ENCODE measurements around the gene NEK6.

The NEK6 gene

DNA sequence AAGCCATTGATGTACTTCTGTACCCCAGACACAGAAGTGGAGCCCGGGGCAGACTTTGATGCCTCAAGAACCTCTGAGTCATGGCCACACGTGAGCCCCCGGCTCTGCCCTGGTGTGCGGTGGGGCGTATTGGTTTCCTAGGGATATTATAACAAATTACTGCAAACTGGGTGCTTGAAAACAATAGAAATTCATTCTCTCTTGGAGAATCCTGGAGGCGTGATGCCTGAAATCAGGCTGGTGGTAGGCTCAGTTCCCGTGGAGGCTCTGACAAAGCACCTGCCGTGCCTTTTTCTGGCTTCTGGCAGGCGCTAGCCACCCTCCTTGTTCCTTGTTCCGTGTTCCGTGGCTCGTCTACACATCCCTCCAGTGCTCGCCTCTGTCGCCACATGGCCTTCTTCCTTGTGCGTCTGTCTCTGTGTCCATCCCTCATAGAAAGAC lies 24.2 kb downstream of the NEK6 start:
- no peaks in the 10 kb centered on the region for H3K4me1 ChIP-seq (ENCODE audit: control insufficient read depth, insufficient read depth, low read length)
- no peak overlapping the region for H3K27ac ChIP-seq (ENCODE audit: low read depth, low read length)
- H3K4me3 ChIP-seq (ENCODE audit: low read depth, low read length) = no peak overlapping the region

DNA sequence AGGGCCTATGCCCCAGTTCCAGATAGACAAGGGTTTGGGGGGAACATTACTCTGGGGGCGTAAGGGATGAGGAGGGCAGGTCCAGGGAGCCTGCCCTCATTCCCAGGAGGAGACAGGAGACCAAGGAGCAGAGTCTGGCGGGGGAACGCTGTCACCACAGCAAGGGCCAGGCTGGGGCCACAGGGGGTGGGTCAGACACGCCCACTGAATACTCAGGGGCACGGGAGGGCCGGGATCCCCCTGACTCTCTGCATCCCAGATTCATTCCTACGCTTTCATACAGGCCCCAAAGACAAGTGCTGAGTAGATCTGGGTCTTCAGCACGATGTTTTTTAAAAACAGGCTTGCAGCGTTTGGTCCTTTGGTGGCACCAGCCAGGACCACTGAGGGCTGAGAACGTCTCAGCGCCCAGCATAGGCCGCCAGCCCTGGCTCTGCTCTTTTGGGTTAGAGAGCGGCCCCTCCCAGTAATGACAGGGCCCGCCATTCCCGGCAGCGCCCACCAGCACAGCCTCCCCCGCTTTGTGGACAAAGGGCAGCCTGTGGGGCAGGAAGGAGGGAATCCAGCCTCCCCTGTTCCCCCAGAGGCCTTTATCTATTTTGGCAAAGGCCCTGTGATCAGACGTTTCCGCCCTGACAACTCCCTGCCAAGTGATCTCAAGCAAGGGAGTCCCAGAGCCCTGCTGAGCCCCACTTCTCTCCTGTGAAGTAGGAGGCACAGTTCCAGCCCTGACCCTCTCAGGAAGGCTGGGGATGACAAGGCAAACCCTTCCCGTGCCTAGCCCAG lies 24.9 kb downstream of the NEK6 start:
- Histone ChIP-seq H3K9me3 (ENCODE audit: control insufficient read depth, insufficient read depth, low read length) (no peaks in the 10 kb centered on the region), H3K27ac (ENCODE audit: low read depth, low read length) (no peak overlapping the region), H3K27me3 (ENCODE audit: control insufficient read depth, insufficient read depth, low read length) (no peaks in the 10 kb centered on the region), H3K4me1 (ENCODE audit: control insufficient read depth, insufficient read depth, low read length) (no peaks in the 10 kb centered on the region), H3K4me3 (ENCODE audit: low read depth, low read length) (no peak overlapping the region), H3K9ac (ENCODE audit: low read depth, low read length) (no peak overlapping the region), H3K36me3 (ENCODE audit: control insufficient read depth, insufficient read depth, low read length) (no peaks in the 10 kb centered on the region)

More for the DNA sequence above, 24.2 kb downstream of the NEK6 start:
- H3K9me3 ChIP-seq (ENCODE audit: control insufficient read depth, insufficient read depth, low read length) = no peaks in the 10 kb centered on the region
- no peak overlapping the region for H3K9ac ChIP-seq (ENCODE audit: low read depth, low read length)
- no peaks in the 10 kb centered on the region for H3K27me3 ChIP-seq (ENCODE audit: control insufficient read depth, insufficient read depth, low read length)
- H3K36me3 ChIP-seq (ENCODE audit: control insufficient read depth, insufficient read depth, low read length) = no peaks in the 10 kb centered on the region

DNA sequence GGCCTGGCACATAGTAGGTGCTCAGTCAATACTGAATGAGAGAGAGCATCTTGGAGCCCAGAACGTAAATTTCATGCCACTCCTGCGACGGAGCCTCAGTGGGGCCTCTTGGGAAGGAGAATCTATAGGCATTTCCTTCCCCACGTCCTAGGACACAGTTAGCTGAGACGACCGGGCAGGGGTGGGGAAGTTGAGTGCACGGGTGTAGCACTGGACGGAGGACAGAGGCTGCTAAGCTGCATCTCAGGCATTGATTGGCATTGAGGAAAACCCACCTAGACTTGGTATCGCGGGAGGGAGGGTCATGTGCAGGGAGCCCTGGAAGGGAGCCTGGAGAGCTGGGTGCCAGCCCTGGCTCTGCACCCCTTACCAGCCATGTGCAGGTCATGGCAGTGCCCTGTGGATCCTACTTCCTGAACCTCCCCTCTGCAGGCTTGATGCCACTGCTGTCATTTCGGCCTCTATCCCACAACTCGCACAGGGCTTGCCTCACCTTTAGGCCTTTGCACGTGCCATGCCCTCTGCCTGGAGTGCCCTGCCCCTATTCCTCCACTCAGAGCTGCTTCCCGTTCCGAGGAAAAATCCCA lies 25.6 kb downstream of the NEK6 start:
- no peaks in the 10 kb centered on the region for H3K27me3 ChIP-seq (ENCODE audit: control insufficient read depth, insufficient read depth, low read length)
- H3K36me3 ChIP-seq (ENCODE audit: control insufficient read depth, insufficient read depth, low read length) = no peaks in the 10 kb centered on the region
- no peak overlapping the region for H3K4me3 ChIP-seq (ENCODE audit: low read depth, low read length)
- H3K27ac ChIP-seq (ENCODE audit: low read depth, low read length) = no peak overlapping the region
- H3K9me3 ChIP-seq (ENCODE audit: control insufficient read depth, insufficient read depth, low read length) = no peaks in the 10 kb centered on the region
- no peak overlapping the region for H3K9ac ChIP-seq (ENCODE audit: low read depth, low read length)
- H3K4me1 ChIP-seq (ENCODE audit: control insufficient read depth, insufficient read depth, low read length) = no peaks in the 10 kb centered on the region

DNA sequence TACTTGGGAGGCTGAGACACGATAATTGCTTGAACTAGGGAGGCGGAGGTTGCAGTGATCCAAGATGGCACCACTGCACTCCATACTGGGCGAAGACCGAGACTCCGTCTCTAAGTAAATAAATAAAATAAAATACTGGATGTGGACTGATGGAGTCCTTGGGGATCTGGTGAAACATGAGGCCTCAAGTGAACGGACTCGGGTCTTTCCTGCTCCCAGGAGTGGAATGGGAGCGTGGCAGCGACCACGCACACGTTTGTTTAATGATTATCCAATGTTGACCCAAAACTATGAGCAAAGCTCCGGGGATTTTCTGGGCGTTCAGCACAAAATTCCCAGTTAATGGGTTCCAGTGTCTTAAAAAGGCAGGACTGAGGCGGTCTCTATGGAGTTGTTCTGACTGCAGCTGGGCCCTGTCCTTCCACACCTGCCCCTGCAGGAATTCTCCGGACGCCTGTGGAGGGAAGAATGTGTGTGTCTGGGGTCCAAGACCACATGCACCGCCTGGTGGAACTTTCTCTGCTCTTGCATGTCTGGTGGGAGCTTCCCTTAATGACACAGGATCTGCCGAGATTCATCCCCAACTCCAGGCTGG lies 26.6 kb downstream of the NEK6 start:
- Histone ChIP-seq H3K4me1 (ENCODE audit: control insufficient read depth, insufficient read depth, low read length) (no peaks in the 10 kb centered on the region), H3K27ac (ENCODE audit: low read depth, low read length) (no peak overlapping the region), H3K9ac (ENCODE audit: low read depth, low read length) (no peak overlapping the region), H3K9me3 (ENCODE audit: control insufficient read depth, insufficient read depth, low read length) (no peaks in the 10 kb centered on the region), H3K27me3 (ENCODE audit: control insufficient read depth, insufficient read depth, low read length) (no peaks in the 10 kb centered on the region), H3K36me3 (ENCODE audit: control insufficient read depth, insufficient read depth, low read length) (no peaks in the 10 kb centered on the region), H3K4me3 (ENCODE audit: low read depth, low read length) (no peak overlapping the region)

DNA sequence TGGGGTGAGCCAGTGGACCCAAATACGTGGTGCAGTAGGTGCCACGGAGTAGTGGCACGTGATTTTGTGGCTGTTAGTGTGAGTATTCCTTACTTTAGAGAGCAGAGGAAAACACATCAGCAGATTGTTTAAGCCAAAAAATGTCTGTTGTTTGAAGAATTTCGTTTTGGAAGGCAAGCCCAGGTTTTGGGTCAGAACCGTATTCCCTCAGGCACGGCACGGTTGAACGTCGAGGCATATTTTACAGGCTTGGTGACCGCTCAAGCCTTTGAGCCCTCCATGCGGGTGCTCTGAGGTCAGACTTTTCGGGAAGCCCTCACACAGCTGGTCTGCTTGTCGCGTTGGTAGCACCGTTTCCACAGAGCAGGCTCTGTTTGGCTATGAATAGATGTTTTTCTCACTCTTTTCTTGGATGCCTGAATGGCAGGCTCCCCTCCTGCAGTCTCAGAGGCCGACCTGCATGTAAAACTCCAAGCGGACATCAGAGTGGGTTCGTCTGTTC lies 27.2 kb downstream of the NEK6 start:
- no peaks in the 10 kb centered on the region for H3K4me1 ChIP-seq (ENCODE audit: control insufficient read depth, insufficient read depth, low read length)
- no peak overlapping the region for H3K4me3 ChIP-seq (ENCODE audit: low read depth, low read length)
- no peaks in the 10 kb centered on the region for H3K9me3 ChIP-seq (ENCODE audit: control insufficient read depth, insufficient read depth, low read length)
- no peaks in the 10 kb centered on the region for H3K27me3 ChIP-seq (ENCODE audit: control insufficient read depth, insufficient read depth, low read length)
- no peaks in the 10 kb centered on the region for H3K36me3 ChIP-seq (ENCODE audit: control insufficient read depth, insufficient read depth, low read length)
- H3K9ac ChIP-seq (ENCODE audit: low read depth, low read length) = no peak overlapping the region
- no peak overlapping the region for H3K27ac ChIP-seq (ENCODE audit: low read depth, low read length)

DNA sequence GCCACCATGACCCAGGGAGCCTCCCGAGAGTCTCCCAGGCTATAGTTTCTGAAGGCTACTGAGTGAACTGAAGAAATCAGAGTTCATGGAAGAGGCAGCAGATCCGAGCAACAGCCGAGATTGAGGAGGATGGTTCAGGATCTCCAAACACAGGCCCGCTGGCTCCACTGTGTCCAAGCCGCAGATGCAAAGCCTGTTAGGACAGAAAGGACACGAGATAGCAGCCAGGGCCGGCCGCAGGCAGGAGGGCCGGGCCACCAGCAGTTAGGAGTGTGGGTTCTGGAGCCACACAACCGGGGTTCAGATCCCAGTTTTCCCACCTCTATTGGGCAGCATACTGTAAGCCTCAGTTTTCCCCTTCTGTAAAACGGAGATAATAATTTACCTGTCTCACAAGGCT lies 27.7 kb downstream of the NEK6 start:
- Histone ChIP-seq H3K9me3 (ENCODE audit: control insufficient read depth, insufficient read depth, low read length) (no peaks in the 10 kb centered on the region), H3K27me3 (ENCODE audit: control insufficient read depth, insufficient read depth, low read length) (no peaks in the 10 kb centered on the region), H3K4me3 (ENCODE audit: low read depth, low read length) (no peak overlapping the region), H3K36me3 (ENCODE audit: control insufficient read depth, insufficient read depth, low read length) (no peaks in the 10 kb centered on the region), H3K4me1 (ENCODE audit: control insufficient read depth, insufficient read depth, low read length) (no peaks in the 10 kb centered on the region), H3K27ac (ENCODE audit: low read depth, low read length) (no peak overlapping the region), H3K9ac (ENCODE audit: low read depth, low read length) (no peak overlapping the region)

DNA sequence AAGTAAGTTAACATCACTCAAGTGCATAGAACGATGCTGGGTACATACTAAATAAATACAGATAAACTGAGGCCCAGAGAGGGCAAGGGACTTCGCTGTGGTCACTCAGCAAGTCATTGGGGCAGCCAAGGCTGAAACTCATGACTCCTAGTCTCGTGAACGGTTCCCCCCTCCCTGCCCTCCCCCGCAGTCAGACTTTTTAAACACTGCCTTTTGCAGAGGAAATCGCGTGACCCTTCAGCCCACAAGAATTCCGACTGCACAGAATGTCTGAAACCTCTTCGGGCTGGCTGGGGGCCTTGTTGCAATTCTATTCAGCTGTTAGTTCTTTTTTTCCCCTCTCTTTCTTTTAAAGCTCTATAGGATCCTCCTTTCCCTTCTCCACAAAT lies 28.1 kb downstream of the NEK6 start:
- H3K4me1 ChIP-seq (ENCODE audit: control insufficient read depth, insufficient read depth, low read length) = no peaks in the 10 kb centered on the region
- no peaks in the 10 kb centered on the region for H3K36me3 ChIP-seq (ENCODE audit: control insufficient read depth, insufficient read depth, low read length)
- H3K9me3 ChIP-seq (ENCODE audit: control insufficient read depth, insufficient read depth, low read length) = no peaks in the 10 kb centered on the region
- H3K27me3 ChIP-seq (ENCODE audit: control insufficient read depth, insufficient read depth, low read length) = no peaks in the 10 kb centered on the region
- H3K4me3 ChIP-seq (ENCODE audit: low read depth, low read length) = no peak overlapping the region
- H3K9ac ChIP-seq (ENCODE audit: low read depth, low read length) = no peak overlapping the region
- H3K27ac ChIP-seq (ENCODE audit: low read depth, low read length) = no peak overlapping the region

DNA sequence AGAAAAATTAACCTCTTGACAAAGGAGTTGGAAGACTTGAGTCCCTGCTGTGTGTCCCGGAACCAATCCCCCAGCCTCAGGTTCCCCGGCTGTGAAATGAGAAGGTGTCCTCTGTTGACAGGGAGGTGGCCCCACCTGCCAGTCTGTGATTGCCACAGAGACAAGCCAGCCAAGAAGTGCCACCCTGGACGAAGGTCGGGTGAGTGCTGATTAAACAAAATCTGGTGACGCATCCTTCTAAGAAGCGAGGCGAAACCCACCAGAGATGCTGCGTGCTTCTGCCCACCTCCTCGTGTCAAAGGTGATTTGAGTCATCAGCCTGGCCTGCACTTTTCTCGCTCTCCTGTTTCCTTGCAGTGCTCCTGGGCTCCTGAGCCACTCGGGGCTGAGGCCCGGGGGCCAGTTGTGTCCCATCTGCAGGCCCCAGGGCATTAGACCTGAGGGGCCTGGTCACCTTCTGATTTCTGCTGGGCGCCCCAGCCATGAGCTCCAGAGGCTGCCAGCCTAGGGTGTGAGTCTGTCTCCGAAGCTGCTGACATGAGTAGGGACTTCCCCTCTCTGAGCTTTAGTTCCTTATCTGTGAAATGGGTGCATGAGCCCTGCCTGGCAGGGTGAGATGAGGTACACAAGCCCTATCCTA lies 28.7 kb downstream of the NEK6 start:
- Histone ChIP-seq H3K27me3 (ENCODE audit: control insufficient read depth, insufficient read depth, low read length) (no peaks in the 10 kb centered on the region), H3K4me1 (ENCODE audit: control insufficient read depth, insufficient read depth, low read length) (no peaks in the 10 kb centered on the region), H3K9me3 (ENCODE audit: control insufficient read depth, insufficient read depth, low read length) (no peaks in the 10 kb centered on the region), H3K4me3 (ENCODE audit: low read depth, low read length) (no peak overlapping the region), H3K27ac (ENCODE audit: low read depth, low read length) (no peak overlapping the region), H3K36me3 (ENCODE audit: control insufficient read depth, insufficient read depth, low read length) (no peaks in the 10 kb centered on the region), H3K9ac (ENCODE audit: low read depth, low read length) (no peak overlapping the region)

DNA sequence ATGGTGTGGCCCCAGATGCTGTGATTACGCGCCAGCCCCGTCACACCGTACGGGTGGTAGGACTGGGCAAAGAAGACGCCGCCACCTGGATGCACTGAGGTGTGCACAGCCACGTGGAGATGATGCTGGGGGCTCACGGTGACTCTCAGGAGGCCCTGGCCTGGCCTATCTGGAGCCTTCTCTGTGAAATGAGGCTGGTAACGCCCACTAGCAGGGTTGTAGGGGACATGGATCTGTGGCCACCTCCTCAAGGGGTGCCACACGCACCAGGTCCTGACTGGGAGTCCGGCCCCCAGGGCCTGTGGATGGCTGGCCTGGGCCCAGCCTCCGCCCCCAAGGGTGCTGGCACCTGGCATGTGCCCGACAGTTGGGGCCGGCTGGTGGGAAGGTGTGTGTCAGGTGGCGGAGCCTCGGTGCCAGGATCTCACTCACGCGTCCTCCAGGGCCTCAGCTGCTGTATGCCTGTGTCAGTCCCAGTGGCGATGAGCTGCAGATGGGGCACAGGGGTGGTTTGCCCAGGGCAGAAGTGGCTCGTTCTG lies 32.4 kb downstream of the NEK6 start:
- Histone ChIP-seq H3K27ac (ENCODE audit: low read depth, low read length) (no peak overlapping the region), H3K27me3 (ENCODE audit: control insufficient read depth, insufficient read depth, low read length) (no peaks in the 10 kb centered on the region), H3K4me3 (ENCODE audit: low read depth, low read length) (no peak overlapping the region), H3K9ac (ENCODE audit: low read depth, low read length) (no peak overlapping the region), H3K36me3 (ENCODE audit: control insufficient read depth, insufficient read depth, low read length) (no peaks in the 10 kb centered on the region), H3K4me1 (ENCODE audit: control insufficient read depth, insufficient read depth, low read length) (peaks cover 6% of the 10 kb centered on the region; the same call in 1 of the 2 replicates), H3K9me3 (ENCODE audit: control insufficient read depth, insufficient read depth, low read length) (no peaks in the 10 kb centered on the region)

DNA sequence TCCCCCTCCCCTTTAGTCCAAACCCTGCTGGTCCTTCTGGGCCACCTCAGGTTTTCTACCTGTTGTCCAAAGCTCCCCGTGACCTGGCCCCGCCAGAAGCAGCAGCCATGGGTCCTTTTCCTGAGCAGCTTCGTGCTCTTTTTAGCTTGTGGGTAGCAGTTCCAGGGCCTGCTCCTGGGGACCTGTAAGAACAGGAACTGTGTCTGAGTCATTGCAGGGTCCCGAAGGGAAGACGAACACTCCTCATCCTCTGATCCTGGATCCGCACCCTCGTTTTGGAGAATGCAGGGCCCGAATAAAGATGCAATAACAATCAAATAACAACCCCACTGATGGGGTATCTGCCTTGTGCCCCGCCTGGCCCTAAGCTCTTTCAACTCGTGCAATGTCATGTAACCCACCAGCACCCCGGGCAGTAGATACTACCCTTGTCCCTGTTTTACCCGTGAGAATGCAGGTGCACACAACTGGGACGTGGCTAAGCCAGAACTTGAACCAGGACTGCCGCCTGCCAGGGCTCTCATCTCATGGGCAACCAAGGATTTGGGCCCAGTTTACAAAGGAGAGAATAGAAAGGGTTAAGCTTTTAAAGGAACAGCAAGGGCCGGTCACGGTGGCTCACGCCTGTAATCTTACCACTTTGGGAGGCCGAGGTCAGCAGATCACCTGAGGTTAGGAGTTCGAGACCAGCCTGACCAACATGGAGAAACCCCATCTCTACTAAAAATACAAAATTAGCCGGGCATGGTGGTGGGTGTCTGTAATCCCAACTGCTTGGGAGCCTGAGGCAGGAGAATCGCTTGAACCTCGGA lies 33.2 kb downstream of the NEK6 start:
- no peaks in the 10 kb centered on the region for H3K9me3 ChIP-seq (ENCODE audit: control insufficient read depth, insufficient read depth, low read length)

More for the DNA sequence above, 33.2 kb downstream of the NEK6 start:
- H3K27me3 ChIP-seq (ENCODE audit: control insufficient read depth, insufficient read depth, low read length) = no peaks in the 10 kb centered on the region
- peaks cover 6% of the 10 kb centered on the region; the same call in 1 of the 2 replicates for H3K4me1 ChIP-seq (ENCODE audit: control insufficient read depth, insufficient read depth, low read length)
- H3K36me3 ChIP-seq (ENCODE audit: control insufficient read depth, insufficient read depth, low read length) = no peaks in the 10 kb centered on the region
- no peak overlapping the region for H3K27ac ChIP-seq (ENCODE audit: low read depth, low read length)
- H3K9ac ChIP-seq (ENCODE audit: low read depth, low read length) = no peak overlapping the region
- H3K4me3 ChIP-seq (ENCODE audit: low read depth, low read length) = no peak overlapping the region

All from HUES48 (cell line).